ENCODE measurements around the gene ACKR1.

The ACKR1 gene

GRCh38 chr1:159187033-159187432 lies 17.6 kb upstream of the ACKR1 start:
- no peak for DNase-seq (ENCODE audit: low read depth in 1 of 2, low spot score in 1 of 2)

GRCh38 chr1:159187647-159188374 lies 16.9 kb upstream of the ACKR1 start:
- no peak for DNase-seq (ENCODE audit: low read depth in 1 of 2, low spot score in 1 of 2)

- DNase-seq (ENCODE audit: low read depth in 1 of 2, low spot score in 1 of 2) = no peak
Observed at GRCh38 chr1:159188375-159188788, 16.3 kb upstream of the ACKR1 start.

DNA sequence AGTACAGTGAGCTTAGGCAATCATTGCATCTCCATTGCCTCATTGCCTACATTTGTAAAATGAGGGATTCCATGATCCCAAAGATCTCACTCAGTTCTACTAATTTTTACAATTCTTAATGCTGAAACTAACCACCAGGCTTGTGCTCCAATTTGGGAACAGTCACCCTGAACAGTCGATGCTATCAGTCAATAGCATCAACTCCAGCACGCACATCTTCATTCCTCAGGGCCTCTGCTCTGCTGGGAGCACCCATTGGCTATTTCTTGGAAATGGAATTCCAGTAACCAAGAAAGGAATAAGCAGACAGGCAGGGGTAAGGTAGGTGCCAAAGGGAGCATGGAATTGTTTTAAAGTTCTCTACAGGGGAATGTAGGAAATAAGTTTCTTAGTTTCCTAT lies 14.2 kb upstream of the ACKR1 start:
- no peak for DNase-seq (ENCODE audit: low read depth in 1 of 2, low spot score in 1 of 2)

- no peak for DNase-seq (ENCODE audit: low read depth in 1 of 2, low spot score in 1 of 2)
Observed at GRCh38 chr1:159196543-159196942, 8.1 kb upstream of the ACKR1 start.

DNA sequence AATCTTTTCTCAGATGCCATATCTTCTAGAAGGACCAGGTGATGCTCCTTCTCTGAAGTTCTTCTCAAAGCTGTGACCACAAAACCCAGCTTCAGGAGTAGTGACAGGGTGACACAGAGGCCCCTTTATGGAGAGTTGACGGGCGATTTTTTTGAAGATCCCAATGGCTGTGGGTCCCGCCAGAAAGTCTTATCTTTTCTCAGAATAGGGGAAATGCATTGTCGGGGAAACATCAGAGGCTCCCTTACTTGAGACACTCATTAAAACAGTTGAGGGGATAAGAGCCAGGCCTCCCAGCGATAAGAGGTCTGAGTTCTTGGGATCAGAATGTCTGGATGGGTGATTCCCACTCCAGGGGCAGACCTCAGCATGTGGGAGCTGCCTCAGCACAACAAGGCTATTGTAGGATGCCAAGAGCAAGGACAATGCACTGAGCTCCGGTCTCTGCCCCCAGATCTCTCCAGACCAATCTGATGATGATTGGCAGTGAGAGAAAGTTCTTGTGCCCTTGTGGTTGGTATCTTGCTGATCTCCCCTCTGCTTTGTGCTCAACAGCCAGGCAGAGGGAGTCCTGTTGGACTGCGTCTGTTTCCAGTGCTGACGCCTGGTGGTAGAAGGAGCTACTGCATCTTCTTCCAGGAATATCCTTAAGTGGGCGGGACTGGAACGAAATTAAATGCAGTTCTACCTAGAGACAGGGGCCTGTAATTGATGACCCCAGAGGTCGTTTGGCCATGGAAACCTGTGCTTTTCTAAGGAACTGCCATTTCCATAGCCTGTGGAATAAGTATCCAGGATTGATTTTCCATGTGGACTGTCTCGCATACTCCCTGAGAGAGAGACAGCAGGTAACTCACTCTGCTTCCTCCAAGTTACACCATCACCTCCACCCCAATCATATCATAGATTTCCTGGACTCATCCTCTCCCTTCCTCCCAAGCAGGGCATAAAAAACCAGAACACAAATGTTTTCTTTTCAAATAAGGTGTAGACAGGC lies 6.8 kb upstream of the ACKR1 start:
- peak in 1 of 2 donors; percentile 49 for DNase-seq (ENCODE audit: low read depth in 1 of 2, low spot score in 1 of 2)

GRCh38 chr1:159199901-159200300 lies 4.8 kb upstream of the ACKR1 start:
- no peak for DNase-seq (ENCODE audit: low read depth in 1 of 2, low spot score in 1 of 2)

DNA sequence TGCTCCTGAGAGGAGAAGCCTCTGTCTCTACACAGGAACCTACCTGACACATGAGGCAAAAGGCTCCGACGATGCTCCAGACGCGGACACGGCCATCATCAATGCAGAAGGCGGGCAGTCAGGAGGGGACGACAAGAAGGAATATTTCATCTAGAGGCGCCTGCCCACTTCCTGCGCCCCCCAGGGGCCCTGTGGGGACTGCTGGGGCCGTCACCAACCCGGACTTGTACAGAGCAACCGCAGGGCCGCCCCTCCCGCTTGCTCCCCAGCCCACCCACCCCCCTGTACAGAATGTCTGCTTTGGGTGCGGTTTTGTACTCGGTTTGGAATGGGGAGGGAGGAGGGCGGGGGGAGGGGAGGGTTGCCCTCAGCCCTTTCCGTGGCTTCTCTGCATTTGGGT lies 3.9 kb upstream of the ACKR1 start:
- DNase-seq (ENCODE audit: low read depth in 1 of 2, low spot score in 1 of 2) = no peak

DNA sequence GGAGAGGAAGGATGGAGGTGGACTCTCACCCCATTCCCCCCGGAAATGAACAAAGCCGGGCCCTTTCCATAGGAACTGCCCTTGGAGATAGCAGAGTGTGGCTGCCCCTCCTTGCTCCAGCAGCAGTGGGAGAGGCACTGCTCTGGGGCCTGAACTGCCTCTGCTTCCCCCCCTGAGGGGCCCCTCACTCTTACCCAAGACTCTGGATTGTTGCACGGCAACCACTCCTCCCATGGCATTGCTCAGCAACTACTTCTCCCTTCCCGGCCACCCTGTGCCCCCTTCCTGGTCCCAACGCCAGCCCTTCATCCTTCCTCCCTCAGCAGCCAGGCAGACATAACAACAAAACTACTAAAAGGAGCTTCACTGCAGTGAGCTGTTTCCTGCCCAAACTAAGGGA lies 3.0 kb upstream of the ACKR1 start:
- DNase-seq (ENCODE audit: low read depth in 1 of 2, low spot score in 1 of 2) = no peak

DNA sequence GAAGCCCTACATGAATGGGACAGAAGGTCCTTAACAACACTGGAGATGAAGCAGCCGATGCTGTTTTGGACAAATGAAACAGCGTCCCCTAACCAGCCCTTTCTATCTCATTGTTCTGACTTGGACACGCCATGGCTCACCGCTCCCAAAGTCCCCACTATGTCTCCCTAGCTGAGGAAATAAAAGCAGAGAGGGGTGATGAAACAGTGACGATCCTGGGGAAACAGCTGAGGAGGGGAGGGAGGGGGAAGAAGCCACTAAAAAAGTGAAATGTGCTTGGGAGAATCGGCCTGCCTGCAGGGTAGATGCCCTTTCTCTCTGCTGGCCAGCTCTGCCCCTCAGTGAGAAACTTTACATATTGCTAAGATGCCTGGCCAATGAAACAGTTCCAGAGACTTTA lies 1.1 kb upstream of the ACKR1 start:
- DNase-seq (ENCODE audit: low read depth in 1 of 2, low spot score in 1 of 2) = no peak

DNA sequence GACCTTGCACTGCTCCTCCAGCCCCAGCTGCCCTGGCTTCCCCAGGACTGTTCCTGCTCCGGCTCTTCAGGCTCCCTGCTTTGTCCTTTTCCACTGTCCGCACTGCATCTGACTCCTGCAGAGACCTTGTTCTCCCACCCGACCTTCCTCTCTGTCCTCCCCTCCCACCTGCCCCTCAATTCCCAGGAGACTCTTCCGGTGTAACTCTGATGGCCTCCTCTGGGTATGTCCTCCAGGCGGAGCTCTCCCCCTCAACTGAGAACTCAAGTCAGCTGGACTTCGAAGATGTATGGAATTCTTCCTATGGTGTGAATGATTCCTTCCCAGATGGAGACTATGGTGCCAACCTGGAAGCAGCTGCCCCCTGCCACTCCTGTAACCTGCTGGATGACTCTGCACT lies 550 bp downstream of the ACKR1 start:
- no peak for DNase-seq (ENCODE audit: low read depth in 1 of 2, low spot score in 1 of 2)

DNA sequence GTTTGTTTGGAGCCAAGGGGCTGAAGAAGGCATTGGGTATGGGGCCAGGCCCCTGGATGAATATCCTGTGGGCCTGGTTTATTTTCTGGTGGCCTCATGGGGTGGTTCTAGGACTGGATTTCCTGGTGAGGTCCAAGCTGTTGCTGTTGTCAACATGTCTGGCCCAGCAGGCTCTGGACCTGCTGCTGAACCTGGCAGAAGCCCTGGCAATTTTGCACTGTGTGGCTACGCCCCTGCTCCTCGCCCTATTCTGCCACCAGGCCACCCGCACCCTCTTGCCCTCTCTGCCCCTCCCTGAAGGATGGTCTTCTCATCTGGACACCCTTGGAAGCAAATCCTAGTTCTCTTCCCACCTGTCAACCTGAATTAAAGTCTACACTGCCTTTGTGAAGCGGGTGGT lies 1.4 kb downstream of the ACKR1 start:
- DNase-seq (ENCODE audit: low read depth in 1 of 2, low spot score in 1 of 2) = no peak

DNA sequence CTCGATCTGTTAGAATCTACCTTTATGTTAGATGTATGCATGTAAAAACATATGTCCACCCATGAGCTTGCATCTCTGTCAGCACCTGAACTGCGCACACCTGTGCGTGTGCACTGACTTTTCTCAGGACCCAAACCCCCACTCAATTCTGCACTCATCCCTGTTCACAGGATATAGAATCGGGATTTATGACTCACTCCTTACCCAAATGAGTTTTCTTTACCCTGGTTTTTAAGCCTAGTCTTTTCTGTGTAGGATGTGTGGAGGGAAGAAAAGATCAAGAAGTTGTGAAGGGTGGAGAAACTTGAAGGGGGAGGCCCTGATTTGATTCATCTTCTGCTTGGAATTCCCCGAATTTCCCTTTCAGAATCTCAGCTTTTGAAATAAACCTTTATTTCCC lies 2.4 kb downstream of the ACKR1 start:
- DNase-seq (ENCODE audit: low read depth in 1 of 2, low spot score in 1 of 2) = no peak

DNA sequence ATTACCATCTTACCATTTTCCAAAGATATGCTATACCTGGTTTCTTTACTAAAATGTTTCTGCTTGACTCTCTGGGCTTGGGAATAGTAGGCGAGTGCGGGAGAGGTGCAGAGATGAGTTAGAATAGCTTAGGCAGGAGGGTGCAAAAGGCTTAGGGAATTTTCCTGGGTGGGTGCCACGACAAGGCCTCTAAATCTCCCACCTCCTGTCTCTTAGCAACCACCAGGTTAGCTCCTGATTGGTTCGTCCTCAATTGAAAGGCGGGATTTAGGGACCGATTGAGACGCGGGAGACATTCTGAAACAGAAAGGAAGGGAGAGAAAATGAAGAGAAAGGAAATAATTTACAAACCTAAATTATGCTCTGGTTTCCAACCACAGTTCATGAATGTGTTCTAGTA lies 3.1 kb downstream of the ACKR1 start:
- no peak for DNase-seq (ENCODE audit: low read depth in 1 of 2, low spot score in 1 of 2)

DNA sequence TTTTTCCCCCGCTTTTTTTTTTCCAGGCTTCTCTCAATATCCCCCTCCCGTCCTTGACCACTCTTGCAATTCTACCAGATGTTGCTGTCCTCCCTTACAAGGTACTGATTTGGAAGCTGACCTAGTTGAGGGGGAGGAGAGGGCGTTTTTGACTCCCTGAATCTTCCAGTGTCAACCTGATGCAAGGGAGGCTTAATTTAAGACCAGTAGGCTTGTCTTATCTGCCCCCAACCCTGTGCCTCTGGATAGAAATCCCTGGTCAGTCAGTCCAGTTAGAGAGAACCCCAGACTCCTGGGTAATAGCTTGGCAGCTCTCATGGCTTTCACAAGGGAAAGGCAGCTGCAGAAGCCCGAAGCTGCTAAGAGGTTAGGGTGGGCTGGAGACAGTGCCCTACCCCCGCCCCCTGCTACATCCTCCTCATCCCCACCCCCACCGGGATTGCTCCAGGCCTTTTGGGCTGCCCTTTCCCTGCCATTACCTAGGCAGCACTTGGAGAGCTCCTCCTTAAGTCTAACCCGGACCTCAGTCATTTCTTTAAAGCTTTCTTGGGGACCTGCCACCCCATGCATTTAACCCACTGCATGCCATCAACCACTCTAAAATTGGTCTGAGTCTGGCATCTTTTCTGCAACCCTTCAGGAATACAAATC lies 3.6 kb downstream of the ACKR1 start:
- DNase-seq (ENCODE audit: low read depth in 1 of 2, low spot score in 1 of 2) = no peak

DNA sequence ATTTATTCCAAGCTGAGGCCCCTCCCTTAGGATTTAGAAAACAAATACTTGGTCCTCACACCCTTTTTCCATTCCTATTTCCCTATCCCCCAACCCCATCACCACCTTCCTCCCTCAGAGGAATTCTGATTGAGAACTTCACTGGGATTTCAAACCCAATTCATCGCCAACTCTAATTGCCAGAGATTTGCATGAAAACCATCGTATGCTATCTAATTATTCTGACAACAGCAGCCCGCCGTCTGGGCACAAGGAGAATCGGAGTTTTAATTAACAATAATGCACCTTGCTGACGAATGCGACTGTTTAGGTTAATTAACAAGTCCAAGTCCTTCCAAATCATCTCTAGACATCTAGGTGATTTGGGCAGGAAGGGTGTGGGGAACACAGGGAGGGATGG lies 4.4 kb downstream of the ACKR1 start:
- no peak for DNase-seq (ENCODE audit: low read depth in 1 of 2, low spot score in 1 of 2)

GRCh38 chr1:159211331-159212136 lies 6.9 kb downstream of the ACKR1 start:
- peak in 1 of 2 donors; percentile 43 for DNase-seq (ENCODE audit: low read depth in 1 of 2, low spot score in 1 of 2)

DNA sequence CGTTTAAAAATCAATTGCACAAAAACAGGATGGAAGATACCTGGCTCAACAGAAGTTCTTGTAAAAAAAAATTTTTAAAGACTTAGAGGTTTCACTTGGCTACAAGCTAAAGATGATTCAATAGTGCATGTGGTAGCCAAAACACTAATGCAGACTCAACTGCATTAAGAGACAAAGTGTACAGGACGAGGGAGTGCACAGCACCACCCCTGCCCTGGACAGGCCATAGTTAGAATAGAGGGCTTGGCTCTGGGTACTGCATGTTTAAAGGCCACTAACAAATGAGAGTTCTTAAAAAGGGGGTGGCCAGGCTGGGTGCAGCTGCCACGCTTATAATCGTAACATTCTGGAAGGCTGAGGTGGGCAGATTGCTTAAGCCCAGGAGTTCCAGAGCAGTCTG lies 7.9 kb downstream of the ACKR1 start:
- DNase-seq (ENCODE audit: low read depth in 1 of 2, low spot score in 1 of 2) = no peak

DNA sequence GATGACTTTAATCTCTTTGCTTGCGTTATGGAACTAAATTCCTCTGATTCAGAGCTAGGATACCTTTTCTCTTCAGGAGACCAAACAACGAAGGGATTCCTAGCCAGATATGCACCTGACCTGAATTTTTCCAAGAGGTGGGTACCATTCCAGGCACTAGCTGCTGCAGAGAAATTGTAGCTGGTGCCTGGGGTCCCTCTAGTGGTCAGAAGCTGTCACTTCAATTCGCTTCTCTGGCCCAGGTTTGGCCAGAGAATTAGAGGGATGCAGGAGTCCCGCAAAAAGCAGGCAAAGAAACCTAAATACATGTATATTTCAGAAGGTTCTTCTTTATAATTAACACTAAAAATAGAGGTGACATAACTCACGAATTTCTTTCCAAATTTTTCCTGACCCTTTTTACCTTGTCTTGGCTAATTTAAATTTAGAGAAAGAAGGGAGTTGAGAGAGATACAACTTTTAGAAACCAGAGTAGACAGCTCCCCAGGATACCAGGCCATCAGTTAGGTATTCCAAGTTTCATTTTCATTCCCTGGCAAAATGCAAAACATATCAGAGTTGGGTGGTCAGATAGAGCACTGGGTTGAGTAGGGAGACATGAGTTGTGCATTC lies 9.6 kb downstream of the ACKR1 start:
- DNase-seq (ENCODE audit: low read depth in 1 of 2, low spot score in 1 of 2) = peak in 1 of 2 donors; percentile 29
